Loucy (cell line): ENCODE measurements around the gene FAM20C.

ENCODE experiments used
- CTCF ChIP-seq: fragments of 200-600 bp; sonication (generic); conservative IDR thresholded peaks from 2 replicates; pipeline ENCODE4 v1.5.1; 2014; ENCODE audit warnings: mild to moderate bottlenecking, antibody characterized with exemption, low read length
- EZH2phosphoT487 ChIP-seq: fragments of 200-600 bp; IDR thresholded peaks from 2 replicates; pipeline ENCODE4 v1.6.1; 2018; ENCODE audit warnings: antibody characterized with exemption, mild to moderate bottlenecking, moderate library complexity, borderline replicate concordance

- no peak for TF ChIP-seq CTCF
- no peak for TF ChIP-seq EZH2phosphoT487
Measured at GRCh38 chr7:300546-301290, 108.3 kb downstream of the FAM20C start.
